Tibial nerve (tissue), 4 donors: Measurements from ENCODE around the gene TMC2.

ENCODE experiments used
- EP300 ChIP-seq, 2 donors: sonication (generic); formaldehyde crosslinking; IDR thresholded peaks; one replicate each; pipeline ENCODE4 v1.6.1; 2017; ENCODE audit warnings: antibody characterized with exemption in 2 of 2, mild to moderate bottlenecking in 1 of 2
- POLR2A ChIP-seq, 2 donors: fragments of 450-650 bp; IDR thresholded peaks; one replicate each; pipeline ENCODE4 v1.6.1; 2017; ENCODE audit warnings: antibody characterized with exemption in 2 of 2, mild to moderate bottlenecking in 2 of 2, moderate library complexity in 2 of 2
- TF ChIP-seq, protein P1 (sequence below), 5 experiments: fragments of 200-600 bp in 3 of 5; fragments of 450-650 bp in 2 of 5; sonication (generic) in 3 of 5; IDR thresholded peaks; one replicate each; pipeline ENCODE4 v1.5.1; 2016 to 2019; ENCODE audit warnings: antibody characterized with exemption in 5 of 5, mild to moderate bottlenecking in 3 of 5, moderate library complexity in 2 of 5

DNA sequence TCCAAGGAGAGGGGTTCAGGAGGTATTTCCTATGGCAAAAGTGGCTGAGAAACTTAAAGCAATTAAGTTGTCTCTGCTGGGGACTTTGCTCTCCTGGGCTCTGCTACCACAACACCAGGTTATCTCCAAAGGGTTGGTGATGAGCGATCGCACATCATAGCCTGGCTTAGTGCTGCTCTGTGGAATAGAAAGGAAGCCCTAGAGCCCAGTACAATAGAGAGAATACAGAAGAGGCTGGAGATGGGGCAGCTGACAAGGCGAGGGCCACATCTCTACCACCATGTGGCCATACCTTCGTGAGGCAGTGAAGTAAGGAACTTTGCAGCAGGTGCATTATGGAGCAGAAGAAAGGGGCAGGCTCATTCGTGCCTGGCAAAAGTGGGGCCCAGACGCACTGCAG is 8.6 kb upstream of the TMC2 start:
- TF ChIP-seq, protein P1, sequence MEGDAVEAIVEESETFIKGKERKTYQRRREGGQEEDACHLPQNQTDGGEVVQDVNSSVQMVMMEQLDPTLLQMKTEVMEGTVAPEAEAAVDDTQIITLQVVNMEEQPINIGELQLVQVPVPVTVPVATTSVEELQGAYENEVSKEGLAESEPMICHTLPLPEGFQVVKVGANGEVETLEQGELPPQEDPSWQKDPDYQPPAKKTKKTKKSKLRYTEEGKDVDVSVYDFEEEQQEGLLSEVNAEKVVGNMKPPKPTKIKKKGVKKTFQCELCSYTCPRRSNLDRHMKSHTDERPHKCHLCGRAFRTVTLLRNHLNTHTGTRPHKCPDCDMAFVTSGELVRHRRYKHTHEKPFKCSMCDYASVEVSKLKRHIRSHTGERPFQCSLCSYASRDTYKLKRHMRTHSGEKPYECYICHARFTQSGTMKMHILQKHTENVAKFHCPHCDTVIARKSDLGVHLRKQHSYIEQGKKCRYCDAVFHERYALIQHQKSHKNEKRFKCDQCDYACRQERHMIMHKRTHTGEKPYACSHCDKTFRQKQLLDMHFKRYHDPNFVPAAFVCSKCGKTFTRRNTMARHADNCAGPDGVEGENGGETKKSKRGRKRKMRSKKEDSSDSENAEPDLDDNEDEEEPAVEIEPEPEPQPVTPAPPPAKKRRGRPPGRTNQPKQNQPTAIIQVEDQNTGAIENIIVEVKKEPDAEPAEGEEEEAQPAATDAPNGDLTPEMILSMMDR (IDR thresholded peaks at IDR 0.05), result no peak
- TF ChIP-seq POLR2A (IDR thresholded peaks at IDR 0.05) (no peak), EP300 (IDR thresholded peaks at IDR 0.05) (no peak)
